Fibroblast of mammary gland (primary cell): Measurements from ENCODE around the gene TCF19.
A peak's percentile ranks its signal among the peaks of the same experiment; 100 is the strongest.

Source experiments
- DNase-seq: peaks from one replicate; pipeline ENCODE4 v3.0.0-alpha.2; 2010; ENCODE audit warnings: low read depth
- H3K4me3 ChIP-seq: 2 replicates; pipeline ENCODE4 v1.5.1; 2011; ENCODE audit warnings: low read depth, mild to moderate bottlenecking, low read length, moderate library complexity; ENCODE audit not compliant: control insufficient read depth
- TF ChIP-seq, protein P1 (sequence below): conservative IDR thresholded peaks from 2 replicates; pipeline ENCODE4 v1.5.1; 2011; ENCODE audit warnings: low read depth, low read length, inconsistent platforms; ENCODE audit not compliant: control insufficient read depth, insufficient read depth

The TCF19 gene

DNA sequence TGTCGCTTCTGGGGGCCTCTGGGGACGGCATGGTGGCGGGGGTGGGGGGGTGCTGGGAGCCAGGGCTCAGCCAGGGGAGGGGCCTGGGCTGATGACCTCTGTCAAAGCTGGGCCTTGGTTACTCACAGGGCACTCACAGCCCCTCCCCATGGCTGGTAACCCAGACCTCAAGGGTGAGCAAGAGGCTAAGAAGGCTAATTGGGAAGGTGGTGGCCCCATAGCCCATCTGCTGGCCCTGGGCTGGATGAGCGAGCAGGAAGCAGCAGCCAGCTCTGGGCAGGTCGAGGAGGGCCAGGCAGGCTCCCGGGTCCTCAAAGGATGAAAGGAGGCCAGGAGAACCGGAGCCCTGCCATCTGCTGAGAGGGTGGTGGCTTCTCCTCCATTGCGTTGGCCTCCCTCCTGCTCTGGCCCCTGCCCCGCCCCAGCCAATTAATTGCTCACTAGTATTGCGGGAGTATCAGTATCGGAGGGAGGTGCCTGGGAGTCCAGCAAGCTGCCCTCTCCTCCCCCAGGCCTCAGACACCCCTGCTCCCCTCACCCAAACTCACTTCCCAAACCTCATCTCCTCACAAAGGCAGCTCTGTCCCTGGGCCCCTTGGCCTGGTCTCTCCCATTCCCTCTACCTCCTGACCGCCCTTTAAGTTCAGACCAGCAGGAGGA lies 37.1 kb upstream of the TCF19 start:
- H3K4me3 ChIP-seq = no peak overlapping the region
- DNase-seq = no peak
- TF ChIP-seq, protein P1, sequence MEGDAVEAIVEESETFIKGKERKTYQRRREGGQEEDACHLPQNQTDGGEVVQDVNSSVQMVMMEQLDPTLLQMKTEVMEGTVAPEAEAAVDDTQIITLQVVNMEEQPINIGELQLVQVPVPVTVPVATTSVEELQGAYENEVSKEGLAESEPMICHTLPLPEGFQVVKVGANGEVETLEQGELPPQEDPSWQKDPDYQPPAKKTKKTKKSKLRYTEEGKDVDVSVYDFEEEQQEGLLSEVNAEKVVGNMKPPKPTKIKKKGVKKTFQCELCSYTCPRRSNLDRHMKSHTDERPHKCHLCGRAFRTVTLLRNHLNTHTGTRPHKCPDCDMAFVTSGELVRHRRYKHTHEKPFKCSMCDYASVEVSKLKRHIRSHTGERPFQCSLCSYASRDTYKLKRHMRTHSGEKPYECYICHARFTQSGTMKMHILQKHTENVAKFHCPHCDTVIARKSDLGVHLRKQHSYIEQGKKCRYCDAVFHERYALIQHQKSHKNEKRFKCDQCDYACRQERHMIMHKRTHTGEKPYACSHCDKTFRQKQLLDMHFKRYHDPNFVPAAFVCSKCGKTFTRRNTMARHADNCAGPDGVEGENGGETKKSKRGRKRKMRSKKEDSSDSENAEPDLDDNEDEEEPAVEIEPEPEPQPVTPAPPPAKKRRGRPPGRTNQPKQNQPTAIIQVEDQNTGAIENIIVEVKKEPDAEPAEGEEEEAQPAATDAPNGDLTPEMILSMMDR = no peak

GRCh38 chr6:31122791-31123706 lies 35.3 kb upstream of the TCF19 start:
- DNase-seq = peak; percentile 53
- TF ChIP-seq, protein P1 = no peak
- no peak overlapping the region for H3K4me3 ChIP-seq

GRCh38 chr6:31125162-31125561 lies 33.2 kb upstream of the TCF19 start:
- DNase-seq = peak; percentile 57
- H3K4me3 ChIP-seq = no peak overlapping the region
- TF ChIP-seq, protein P1 = no peak

DNA sequence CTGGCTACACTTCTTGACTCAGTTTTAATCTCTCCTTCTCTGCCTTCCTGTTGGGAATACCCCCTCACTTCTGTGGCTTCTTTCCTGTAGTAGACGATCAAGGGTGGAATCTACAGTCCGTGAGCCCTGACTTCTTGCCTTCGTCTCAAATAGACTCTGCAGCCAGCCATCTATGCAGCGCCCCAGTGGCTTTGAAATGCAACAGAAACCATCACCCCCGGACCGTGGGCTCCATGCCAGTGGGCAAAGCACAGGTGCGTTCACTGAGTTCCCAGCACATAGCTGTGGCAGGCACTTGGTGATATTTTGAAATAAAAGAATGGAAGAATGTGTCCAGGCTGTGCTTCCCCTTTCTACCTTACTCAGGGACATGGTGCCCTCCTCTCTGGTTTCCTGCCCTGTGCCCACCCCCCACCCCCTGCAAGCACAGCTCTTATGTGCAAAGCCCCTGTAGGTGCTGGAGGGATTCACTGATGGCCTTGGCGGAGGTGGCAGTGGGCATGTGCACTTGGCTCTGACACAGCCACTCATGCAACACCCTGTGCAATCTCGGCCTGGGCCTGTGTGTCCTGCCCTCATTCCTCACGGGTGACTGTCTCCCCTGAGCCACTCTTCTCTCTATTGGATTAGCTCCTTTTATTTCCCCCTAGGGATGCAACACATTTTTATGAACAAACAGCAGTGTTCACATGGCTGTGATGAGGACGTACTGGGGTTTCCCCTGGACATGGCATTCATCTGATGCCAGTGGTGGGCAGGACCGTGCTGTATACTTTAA lies 32.6 kb upstream of the TCF19 start:
- DNase-seq = peak; percentile 58
- TF ChIP-seq, protein P1 = no peak
- H3K4me3 ChIP-seq = no peak overlapping the region

- H3K4me3 ChIP-seq = no peak overlapping the region
- no peak for DNase-seq
- TF ChIP-seq, protein P1 = no peak
Observed at GRCh38 chr6:31126396-31127175, 31.8 kb upstream of the TCF19 start.

DNA sequence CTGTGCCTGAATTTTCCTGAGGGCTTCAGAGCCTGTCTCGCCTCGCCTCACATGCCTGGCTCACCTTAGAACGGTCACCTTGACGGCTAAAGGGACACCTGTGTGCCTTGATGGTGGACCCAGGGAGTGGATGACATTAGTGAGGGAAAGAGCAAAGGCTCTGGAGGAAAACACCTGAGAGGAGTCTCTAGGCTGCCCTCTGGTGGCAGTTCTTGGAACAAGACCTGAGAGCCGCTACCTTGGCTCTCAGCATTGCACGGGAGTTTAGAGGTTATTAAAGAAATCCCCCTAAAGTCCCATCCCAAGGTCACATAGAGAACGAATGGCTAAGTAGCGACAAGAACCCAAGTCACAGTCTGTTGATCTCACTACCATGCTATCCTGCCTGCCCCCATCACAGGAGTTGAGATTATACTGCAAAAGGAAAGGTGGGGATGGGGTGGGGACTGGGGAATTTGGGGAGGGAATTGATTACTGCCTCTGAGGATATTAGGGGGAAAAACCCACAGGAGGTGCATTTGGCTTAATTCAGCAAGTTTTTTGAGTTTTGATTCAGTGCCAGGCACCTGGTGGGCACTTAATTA lies 30.2 kb upstream of the TCF19 start:
- TF ChIP-seq, protein P1 = peak; percentile 87
- DNase-seq = peak; percentile 40
- H3K4me3 ChIP-seq = no peak overlapping the region
